Erythroblast (primary cell): ENCODE results near the gene ITPR2.

ENCODE experiments used
- GATA1 ChIP-seq: IDR thresholded peaks from 2 replicates; pipeline ENCODE4 v1.6.1; 2011; ENCODE audit warnings: low read depth, mild to moderate bottlenecking, control low read depth, low read length, moderate library complexity
- POLR2A ChIP-seq: IDR thresholded peaks from 2 replicates; pipeline ENCODE4 v1.6.1; 2011; ENCODE audit warnings: mild to moderate bottlenecking, low read length

GRCh38 chr12:26539131-26539530, 293.9 kb downstream of the ITPR2 start:
- TF ChIP-seq POLR2A (no peak), GATA1 (no peak)
